Forelimb muscle (tissue), 1 donor: Measurements from ENCODE around the gene EPHB1. TPM values are rescaled to one million over a fixed set of nuclear protein-coding genes. Genes with fewer than 3 reads are reported as not detected.

Source experiments
- DNase-seq: peaks from one replicate; pipeline ENCODE4 v3.0.0-alpha.2; 2013; ENCODE audit warnings: low read depth
- polyA plus RNA-seq: library from polyadenylated mRNA; unstranded; fragments of 120-200 nt; gene quantifications from one replicate; pipeline ENCODE4 v1.2.1, GENCODE V29; 2013; ENCODE audit not compliant: insufficient read length

Gene EPHB1
- polyA plus RNA-seq, 1 donor, result 49.5 TPM

- no peak for DNase-seq
Measured at GRCh38 chr3:135131290-135131689, 336.2 kb downstream of the EPHB1 start.

- no peak for DNase-seq
Measured at GRCh38 chr3:135133905-135134683, 339.0 kb downstream of the EPHB1 start.

- no peak for DNase-seq
Measured at GRCh38 chr3:135134684-135135075, 339.6 kb downstream of the EPHB1 start.

- no peak for DNase-seq
Measured at GRCh38 chr3:135135445-135135844, 340.4 kb downstream of the EPHB1 start.

GRCh38 chr3:135136361-135137100 is 341.5 kb downstream of the EPHB1 start:
- no peak for DNase-seq

- DNase-seq, result no peak
Measured at GRCh38 chr3:135137296-135137695, 342.2 kb downstream of the EPHB1 start.

- DNase-seq, result no peak
Measured at GRCh38 chr3:135138776-135139175, 343.7 kb downstream of the EPHB1 start.

- no peak for DNase-seq
Measured at GRCh38 chr3:135140591-135140990, 345.5 kb downstream of the EPHB1 start.

GRCh38 chr3:135141160-135141559 is 346.1 kb downstream of the EPHB1 start:
- DNase-seq, result no peak

- DNase-seq, result no peak
Measured at GRCh38 chr3:135141672-135142071, 346.6 kb downstream of the EPHB1 start.

GRCh38 chr3:135142530-135142929 is 347.5 kb downstream of the EPHB1 start:
- DNase-seq, result no peak

GRCh38 chr3:135143474-135143873 is 348.4 kb downstream of the EPHB1 start:
- no peak for DNase-seq

GRCh38 chr3:135145581-135145980 is 350.5 kb downstream of the EPHB1 start:
- no peak for DNase-seq

GRCh38 chr3:135147657-135148056 is 352.6 kb downstream of the EPHB1 start:
- DNase-seq, result no peak

- no peak for DNase-seq
Measured at GRCh38 chr3:135148398-135149020, 353.4 kb downstream of the EPHB1 start.

GRCh38 chr3:135149707-135150681 is 354.9 kb downstream of the EPHB1 start:
- no peak for DNase-seq

- DNase-seq, result no peak
Measured at GRCh38 chr3:135154186-135154585, 359.1 kb downstream of the EPHB1 start.

- no peak for DNase-seq
Measured at GRCh38 chr3:135155228-135155627, 360.2 kb downstream of the EPHB1 start.

- DNase-seq, result no peak
Measured at GRCh38 chr3:135155791-135156190, 360.7 kb downstream of the EPHB1 start.

GRCh38 chr3:135157045-135157740 is 362.1 kb downstream of the EPHB1 start:
- no peak for DNase-seq

GRCh38 chr3:135158520-135158919 is 363.5 kb downstream of the EPHB1 start:
- no peak for DNase-seq
